GM10847 (cell line): ENCODE measurements around the gene NRDE2.

Source experiments
- POLR2A ChIP-seq: IDR thresholded peaks from 2 replicates; pipeline ENCODE4 v1.6.1; 2011; ENCODE audit not compliant: insufficient read length; ENCODE audit errors: extremely low read depth

Gene NRDE2

DNA sequence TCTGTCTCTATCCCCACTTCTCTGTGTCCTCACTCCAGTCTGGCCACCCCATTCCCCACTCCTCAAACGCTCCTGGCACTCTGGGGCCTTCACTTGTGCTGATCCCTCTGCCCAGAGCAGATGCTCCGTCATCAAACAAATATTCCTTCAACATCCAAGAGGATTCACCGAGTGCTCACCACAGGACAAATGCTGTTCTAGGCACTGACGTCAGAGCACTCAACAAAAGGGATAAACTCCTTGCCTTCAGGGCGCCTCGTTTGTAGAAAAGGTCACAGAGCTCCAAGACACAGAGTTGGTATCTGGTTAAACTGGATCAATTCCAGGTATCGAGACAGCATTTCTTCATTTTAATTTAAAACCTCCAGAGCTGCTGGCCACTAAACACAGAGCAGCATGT lies 40.0 kb downstream of the NRDE2 start:
- TF ChIP-seq POLR2A: no peak

DNA sequence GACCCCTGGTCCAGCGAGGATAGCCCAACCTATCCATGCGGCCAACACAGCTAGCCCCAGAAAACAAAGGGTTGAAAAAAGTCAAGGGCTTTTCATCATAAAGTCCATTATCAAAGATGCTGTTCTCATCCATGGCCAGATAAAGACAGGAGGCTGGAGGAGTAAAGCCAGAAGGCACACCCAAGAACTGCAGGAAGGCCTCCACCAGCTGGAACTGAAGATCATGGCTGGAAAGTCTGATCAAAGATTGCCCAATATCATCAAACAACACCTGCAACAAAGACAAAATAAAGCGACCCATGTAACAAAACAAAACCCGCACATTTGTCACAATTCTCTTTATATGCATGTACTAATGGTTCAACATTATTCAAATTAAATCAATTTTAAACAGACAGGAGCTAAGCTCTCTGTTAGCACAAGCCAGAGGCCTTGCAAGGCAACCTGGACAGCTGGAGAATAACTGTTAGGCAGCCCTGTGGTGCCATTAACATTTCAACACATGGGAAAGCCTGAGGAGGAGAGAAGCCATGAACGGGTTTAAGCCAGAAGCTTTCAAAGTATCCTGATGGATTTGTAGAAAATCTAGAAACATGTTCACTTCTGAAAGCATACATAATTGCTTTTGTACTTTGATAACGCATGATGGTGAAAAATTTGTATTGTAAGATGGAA lies 41.3 kb downstream of the NRDE2 start:
- TF ChIP-seq POLR2A: no peak

DNA sequence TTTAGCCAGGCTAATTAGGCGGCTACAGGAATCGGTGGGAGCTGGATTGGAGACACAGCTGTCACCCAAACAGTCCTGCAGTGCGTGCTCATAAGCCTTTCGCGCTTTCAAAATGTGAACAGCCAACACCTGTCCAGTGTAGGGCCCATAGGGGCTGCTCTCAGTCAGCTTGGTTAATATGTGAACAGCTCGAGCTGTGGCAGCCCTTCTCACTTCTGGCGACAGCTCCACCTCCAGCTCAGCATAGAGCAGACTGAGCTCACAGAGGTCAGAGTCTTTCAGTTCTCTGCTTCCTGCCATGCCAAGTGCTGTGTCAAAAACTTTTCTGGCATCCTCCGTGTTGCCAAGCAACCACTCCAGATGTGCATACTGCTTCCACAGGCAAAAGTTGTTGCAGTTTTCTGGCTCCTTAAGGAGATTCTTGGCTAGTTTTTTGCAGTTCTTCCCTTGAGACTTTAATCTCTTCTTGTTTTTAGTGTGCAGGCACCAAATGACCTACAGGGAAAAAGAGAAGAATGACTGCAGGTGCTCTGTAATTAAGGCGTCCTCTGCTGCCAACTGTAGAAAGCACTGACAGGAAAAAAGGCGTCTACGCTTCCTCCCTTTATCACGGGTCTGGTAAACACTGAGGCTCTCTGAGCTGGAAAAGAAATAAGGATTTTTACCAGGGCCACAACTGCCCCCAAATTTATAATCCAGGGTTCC lies 42.9 kb downstream of the NRDE2 start:
- TF ChIP-seq POLR2A: no peak

DNA sequence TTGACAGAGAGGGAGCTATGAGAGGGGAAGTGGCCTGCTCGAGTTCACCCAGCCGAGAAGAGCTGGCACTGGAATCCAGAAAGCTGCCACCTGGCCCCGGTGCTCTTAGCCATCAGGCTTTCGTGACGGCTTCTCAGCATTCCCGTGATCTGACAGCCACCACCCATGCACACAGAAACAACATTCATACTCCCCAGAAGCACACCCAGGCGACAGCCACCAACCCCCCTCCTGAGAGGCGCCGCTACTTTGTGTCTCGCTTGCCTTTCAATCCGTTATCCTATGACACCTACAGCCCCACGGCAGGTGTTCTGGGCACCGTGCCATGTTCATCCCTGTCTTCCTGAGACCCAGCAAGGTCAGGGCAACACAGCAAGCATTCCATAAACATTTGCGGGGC lies 44.0 kb downstream of the NRDE2 start:
- TF ChIP-seq POLR2A: no peak

DNA sequence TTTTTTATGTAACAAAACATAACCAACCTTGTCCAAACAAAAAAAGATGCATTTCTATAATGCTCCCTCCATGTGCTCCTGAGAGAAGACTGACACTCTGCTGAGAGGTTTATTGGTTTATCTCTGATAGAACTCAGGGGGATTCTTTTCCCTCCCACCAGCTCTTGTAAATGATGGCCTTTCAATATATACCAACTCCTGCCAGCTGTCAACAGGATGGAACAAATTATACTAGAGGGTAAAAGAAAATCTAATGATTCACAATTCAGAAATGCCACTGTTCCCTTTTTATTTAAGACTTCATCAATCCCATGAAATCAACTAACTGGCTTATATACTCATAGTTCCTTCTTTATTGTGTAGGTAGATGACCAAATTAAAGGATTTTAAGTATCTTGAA lies 50.0 kb downstream of the NRDE2 start:
- TF ChIP-seq POLR2A: no peak

DNA sequence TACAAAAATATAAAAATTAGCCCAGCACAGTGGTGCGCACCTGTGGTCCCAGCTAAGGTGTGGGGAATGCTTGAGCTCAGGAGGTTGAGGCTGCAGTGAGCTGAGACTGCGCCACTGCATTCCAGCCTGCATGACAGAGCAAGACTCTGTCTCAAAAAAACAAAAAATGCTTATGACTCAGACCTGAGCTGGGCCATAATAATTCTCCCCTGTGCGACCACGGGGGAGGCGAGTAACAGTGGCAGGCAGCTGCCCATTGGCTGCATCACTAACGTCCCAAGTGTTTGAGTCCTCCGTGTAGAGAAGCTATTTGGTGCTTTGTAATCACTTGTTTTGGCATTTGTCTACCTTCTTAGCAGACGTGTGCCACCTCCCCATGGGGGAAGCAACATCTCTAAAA lies 50.5 kb downstream of the NRDE2 start:
- no peak for TF ChIP-seq POLR2A

DNA sequence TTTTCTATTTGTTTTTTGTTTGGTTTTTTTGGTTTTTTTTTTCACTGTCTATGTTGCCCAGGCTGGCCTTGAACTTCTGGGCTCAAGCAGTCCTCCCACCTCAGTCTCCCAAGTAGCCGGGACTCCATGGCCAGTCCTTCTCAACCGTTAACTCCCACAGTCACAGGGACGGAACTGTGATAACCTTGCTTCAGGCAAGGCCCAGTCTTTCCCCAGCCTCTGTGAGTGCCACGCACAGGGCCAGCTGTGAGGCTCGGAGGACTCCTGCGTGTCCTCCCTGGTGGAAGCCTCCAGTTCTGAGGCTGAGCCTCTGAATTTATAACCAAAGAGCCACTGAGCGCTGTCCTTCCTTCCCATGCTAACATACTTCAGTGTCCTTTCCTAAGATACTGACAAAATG lies 51.6 kb downstream of the NRDE2 start:
- no peak for TF ChIP-seq POLR2A

DNA sequence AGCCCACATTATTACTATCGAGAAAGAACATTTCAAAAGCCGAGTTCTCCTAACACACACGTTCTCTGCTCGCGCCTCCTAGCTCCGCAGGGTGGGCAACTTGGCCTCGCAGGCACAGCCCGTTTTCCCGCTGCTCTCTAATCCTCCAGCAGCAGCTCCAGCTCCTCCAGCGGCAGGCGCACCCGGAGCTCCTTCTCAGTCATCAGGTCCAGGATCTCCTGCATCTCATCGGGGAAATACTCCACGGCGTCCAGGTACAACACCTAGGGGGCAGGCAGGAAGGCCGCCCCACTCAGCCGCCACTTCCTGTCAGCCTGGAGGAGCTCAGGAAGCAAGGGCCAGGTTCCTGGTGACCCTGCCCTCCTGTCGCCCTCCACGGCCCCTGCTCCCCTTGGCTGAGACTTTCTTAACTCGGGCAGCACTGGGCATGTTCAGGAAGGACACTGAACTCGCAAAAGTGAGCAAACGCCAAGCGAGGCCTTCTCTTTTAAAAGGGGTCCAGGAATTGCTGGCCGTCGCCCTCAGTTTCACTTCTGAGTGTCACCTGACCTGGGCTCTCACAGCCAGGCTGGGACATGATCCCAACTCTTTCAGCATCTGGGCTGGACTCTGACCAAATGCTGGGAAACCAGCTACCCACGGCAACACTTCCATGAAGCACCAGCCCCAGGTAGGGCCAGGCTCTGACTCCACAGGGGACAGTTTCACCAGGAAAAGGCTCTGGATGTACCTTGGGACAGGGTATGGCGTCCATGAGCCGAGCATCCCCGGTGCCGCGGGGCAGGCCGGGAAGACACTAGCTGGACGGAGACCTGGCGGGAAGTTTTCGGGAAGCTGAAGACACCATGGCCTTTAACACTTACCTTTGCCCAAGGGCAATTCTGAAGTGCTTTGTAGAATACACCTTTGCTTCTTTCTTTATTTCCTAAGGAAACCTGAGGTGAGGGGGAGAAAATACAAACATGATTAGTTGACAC lies 53.3 kb downstream of the NRDE2 start:
- no peak for TF ChIP-seq POLR2A

DNA sequence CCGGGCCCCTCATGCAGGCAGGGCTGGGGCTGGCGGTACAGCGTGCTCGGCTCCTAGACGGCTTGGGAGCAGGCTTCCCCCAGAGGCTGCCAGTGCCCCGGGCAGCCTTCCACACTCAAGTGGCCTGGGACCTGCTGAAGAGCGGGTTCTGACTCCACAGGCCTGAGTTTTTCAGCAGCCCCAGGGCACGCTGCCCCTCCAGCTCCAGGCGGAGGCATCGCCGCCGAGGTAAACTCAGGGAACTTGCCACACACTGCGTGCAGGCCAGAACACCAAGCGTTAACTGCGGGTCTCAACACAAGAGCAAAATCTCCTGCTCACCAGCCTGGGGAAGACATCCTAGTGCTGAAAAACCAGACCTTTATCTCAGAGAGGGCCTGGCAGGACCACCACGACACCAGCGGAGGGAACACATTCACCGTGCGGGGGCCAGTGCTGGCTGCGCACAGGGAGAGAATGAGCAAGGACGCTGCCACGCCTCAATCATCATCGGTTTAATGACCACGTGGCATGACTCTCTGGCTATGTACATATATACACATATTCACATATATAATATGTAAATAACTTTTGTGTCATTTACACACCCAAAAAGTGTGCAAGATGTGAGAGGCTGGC lies 54.1 kb downstream of the NRDE2 start:
- no peak for TF ChIP-seq POLR2A

DNA sequence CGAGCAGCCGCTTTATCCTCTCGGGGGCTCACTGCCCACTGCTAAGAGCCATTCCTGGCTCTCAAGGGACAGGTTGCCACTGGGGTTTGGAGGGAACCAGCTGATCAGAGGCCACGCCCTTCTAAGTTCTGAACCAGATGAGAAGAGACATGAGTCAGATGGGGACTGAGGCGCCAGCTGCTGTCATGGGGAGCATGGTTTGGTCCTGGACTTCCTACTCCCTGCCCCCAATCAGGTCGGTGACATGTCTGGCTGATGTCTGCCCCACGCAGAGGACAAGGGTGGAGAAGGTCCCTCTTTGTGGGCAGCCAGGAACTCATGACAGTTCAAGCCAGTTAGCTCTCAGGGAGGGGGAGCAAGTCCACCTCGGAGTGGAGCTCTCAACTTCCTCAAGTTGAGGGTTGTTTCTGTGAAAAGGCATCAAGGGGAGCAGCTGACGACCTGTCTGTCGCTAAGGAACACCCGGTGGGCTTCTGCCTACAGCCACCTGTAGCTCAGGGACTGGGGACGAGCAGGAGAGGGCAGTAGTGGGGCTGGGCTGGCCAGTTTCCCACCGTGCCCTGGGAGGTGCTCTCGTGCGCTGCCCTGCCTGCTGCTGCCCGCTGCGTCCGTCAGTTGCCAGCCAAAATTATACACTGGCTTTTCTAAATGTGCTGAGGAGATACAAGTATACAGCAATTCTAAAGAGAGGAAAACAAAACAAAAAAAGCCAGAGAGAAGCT lies 54.9 kb downstream of the NRDE2 start:
- TF ChIP-seq POLR2A: no peak

DNA sequence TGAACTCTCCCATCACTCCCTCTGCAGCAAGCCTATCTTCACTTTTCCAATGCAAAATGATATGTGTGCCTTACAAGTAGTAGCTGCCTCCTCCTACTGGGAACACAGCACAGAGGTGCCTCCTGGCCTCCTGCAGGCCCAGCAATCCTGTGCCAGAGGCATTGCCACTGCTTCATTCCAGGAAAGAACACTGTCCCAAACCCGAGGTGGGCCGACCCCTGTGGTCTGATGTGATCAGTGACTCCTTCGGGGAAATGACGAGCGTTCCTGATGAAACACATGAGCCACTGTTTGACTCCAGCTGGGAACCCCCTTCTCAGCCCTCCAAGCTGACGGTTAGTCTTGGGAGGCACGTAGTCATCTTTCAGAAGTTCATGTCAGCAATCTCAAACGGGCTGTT lies 55.9 kb downstream of the NRDE2 start:
- no peak for TF ChIP-seq POLR2A

DNA sequence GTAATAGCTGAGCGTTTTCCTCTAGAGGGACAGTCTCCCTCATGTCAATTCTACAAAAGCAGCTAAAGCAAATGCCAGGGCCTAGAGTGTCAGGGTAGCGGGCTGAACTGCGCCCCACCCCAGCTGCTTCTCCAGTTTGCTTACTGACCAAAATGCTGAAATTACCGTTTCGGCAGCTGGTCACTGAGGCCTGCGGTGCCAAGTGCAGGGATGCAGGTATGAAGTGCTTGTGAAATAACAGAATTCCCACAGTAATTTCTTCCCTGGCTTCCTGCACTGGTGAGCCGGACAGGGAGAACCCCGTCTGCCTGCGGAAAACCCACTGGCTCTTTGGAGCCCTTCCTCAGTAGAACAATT lies 56.3 kb downstream of the NRDE2 start:
- no peak for TF ChIP-seq POLR2A

DNA sequence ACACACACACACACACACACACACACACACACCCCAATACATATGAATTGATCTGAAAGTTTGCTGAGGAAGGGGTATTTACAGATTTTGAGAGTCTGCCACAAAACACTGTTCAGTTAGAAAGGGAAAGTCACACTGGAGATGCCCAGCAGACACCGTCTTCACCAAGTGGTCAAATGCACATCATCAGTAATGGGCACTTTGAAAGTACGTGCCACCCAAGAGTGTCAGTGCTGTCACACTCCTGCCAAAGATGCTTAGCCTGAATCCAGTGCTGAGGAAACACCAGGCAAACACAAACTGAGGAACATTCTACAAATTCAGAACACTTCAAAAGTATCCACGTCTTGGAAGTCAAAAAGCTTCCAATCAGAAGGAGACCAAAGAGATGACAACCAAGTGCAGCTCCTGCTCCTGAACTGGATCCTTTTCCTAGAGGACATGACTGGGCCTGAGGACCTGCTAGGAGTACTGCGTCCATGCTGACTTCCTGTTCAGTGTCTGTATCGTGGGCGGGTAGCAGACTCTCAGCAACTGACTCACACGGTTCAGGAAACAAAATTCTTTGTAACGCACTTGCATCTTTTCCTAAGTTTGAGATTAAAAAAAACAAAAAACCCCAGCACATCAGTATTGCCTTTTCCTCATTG lies 56.8 kb downstream of the NRDE2 start:
- TF ChIP-seq POLR2A: no peak

DNA sequence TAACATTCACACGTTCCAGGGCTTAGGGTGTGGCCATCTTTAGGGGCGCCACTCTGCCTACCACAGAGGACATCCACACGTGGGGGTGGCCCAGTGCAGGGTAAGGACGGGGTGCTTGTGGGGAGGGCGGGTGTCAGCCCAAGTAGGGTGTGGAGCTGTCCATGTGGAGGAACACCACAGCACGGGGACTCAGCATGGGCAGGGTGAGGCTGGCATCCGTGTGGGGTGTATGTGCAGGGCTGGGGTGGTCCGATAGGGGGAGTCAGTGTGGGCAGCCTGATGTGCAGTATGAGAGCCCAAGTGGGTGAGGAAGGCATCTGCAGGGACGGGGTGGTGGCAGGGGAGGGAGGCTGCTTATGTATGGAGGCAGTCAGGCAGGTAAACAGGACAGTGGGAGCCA lies 57.7 kb downstream of the NRDE2 start:
- TF ChIP-seq POLR2A: no peak
